Breast epithelium (tissue), 3 donors: ENCODE results near the gene SLC38A3.

ENCODE experiments used
- CTCF ChIP-seq, 3 donors: fragments of 450-650 bp; IDR thresholded peaks; one replicate each; pipeline ENCODE4 v1.5.1; 2016 to 2017; ENCODE audit warnings: antibody characterized with exemption in 3 of 3, mild to moderate bottlenecking in 3 of 3, moderate library complexity in 3 of 3
- POLR2A ChIP-seq: fragments of 450-650 bp; IDR thresholded peaks from one replicate; pipeline ENCODE4 v1.6.1; 2016; ENCODE audit warnings: antibody characterized with exemption, mild to moderate bottlenecking, moderate library complexity
- POLR2AphosphoS5 ChIP-seq, 3 donors: sonication (generic); formaldehyde crosslinking; IDR thresholded peaks; one replicate each; pipeline ENCODE4 v1.6.1; 2017; ENCODE audit warnings: antibody characterized with exemption in 3 of 3

- TF ChIP-seq POLR2AphosphoS5 (IDR thresholded peaks at IDR 0.05): no peak
- TF ChIP-seq CTCF (IDR thresholded peaks at IDR 0.05): no peak
- TF ChIP-seq POLR2A: no peak
These were observed 19.6 kb downstream of the SLC38A3 start for GRCh38 chr3:50224639-50225038.
